Astrocyte of the hippocampus (primary cell): ENCODE results near the gene COL2A1.

Experiments
- DNase-seq: peaks from one replicate; pipeline ENCODE4 v3.0.0; 2011; ENCODE audit warnings: low read depth, low spot score

The COL2A1 gene

GRCh38 chr12:48012070-48012469 lies 7.8 kb upstream of the COL2A1 start:
- no peak for DNase-seq

GRCh38 chr12:48010366-48010970 lies 6.2 kb upstream of the COL2A1 start:
- DNase-seq: no peak

- no peak for DNase-seq
These were observed 5.2 kb upstream of the COL2A1 start for GRCh38 chr12:48009471-48009870.

GRCh38 chr12:48008950-48009349 lies 4.7 kb upstream of the COL2A1 start:
- no peak for DNase-seq

- no peak for DNase-seq
These were observed 4.1 kb upstream of the COL2A1 start for GRCh38 chr12:48008349-48008748.

GRCh38 chr12:48007206-48007605 lies 2.9 kb upstream of the COL2A1 start:
- DNase-seq: no peak

- no peak for DNase-seq
These were observed 1.4 kb upstream of the COL2A1 start for GRCh38 chr12:48005750-48006021.

- no peak for DNase-seq
These were observed 899 bp upstream of the COL2A1 start for GRCh38 chr12:48005001-48005749.

- DNase-seq: peak; percentile 35
These were observed 837 bp downstream of the COL2A1 start for GRCh38 chr12:48003226-48004052.

GRCh38 chr12:48002773-48003218 lies 1.5 kb downstream of the COL2A1 start:
- DNase-seq: peak; percentile 55

- DNase-seq: no peak
These were observed 1.9 kb downstream of the COL2A1 start for GRCh38 chr12:48002414-48002730.

- DNase-seq: peak; percentile 69
These were observed 2.5 kb downstream of the COL2A1 start for GRCh38 chr12:48001505-48002413.

GRCh38 chr12:48000878-48001504 lies 3.3 kb downstream of the COL2A1 start:
- DNase-seq: peak; percentile 82

- no peak for DNase-seq
These were observed 4.5 kb downstream of the COL2A1 start for GRCh38 chr12:47999816-48000215.

- no peak for DNase-seq
These were observed 7.0 kb downstream of the COL2A1 start for GRCh38 chr12:47997321-47997720.

- peak; percentile 82 for DNase-seq
These were observed 8.3 kb downstream of the COL2A1 start for GRCh38 chr12:47995981-47996401.

GRCh38 chr12:47993491-47993890 lies 10.8 kb downstream of the COL2A1 start:
- DNase-seq: no peak

- no peak for DNase-seq
These were observed 11.5 kb downstream of the COL2A1 start for GRCh38 chr12:47992776-47993175.

- DNase-seq: no peak
These were observed 12.9 kb downstream of the COL2A1 start for GRCh38 chr12:47991106-47992061.
